ENCODE measurements around the gene TSSK2. TPM values are rescaled to one million over a fixed set of nuclear protein-coding genes. Genes with fewer than 3 reads are reported as not detected.
A peak's percentile ranks its signal among the peaks of the same experiment; 100 is the strongest.

TSSK2 gene
- total RNA-seq, 2 donors from 2014 or later = not detected

DNA sequence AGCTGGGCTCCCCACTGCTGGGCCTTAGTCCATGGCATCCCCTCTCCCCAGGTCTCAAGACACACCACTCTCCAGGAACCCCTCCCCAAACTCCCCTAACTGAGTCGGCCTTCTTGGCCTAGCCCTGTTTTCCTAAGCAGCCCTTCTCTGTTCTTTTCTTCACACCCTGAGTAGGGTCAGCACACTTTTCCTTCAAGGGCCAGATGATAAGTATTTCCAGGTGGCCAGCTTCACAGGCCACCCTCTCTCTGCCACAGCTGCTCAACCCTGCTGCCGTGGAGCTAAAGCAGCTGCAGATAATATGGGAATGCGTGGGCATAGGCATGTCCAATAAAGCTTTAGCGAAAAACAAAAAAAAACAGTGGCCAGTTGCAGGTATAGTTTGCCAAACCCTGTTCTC, 33.0 kb upstream of the TSSK2 start:
- peak overlapping the region; percentile 3 for H3K27ac Mint-ChIP-seq
- Histone ChIP-seq H3K27ac (ENCODE audit: low read depth, low read length) (no peak overlapping the region), H3K36me3 (ENCODE audit: control insufficient read depth, insufficient read depth, low read length) (peaks cover 18% of the 10 kb centered on the region), H3K4me3 (ENCODE audit: low read length) (no peak overlapping the region), H3K9me3 (ENCODE audit: control insufficient read depth, low read length) (no peaks in the 10 kb centered on the region), H3K9ac (ENCODE audit: extremely low read depth, low read length, poor library complexity, severe bottlenecking) (no peak overlapping the region), H3K27me3 (ENCODE audit: control insufficient read depth, insufficient read depth, low read length, poor library complexity, severe bottlenecking) (no peaks in the 10 kb centered on the region), H3K4me1 (ENCODE audit: control insufficient read depth, insufficient read depth, low read length) (no peaks in the 10 kb centered on the region)
- no peak for DNase-seq
- H3K4me3 Mint-ChIP-seq = no peak overlapping the region
- H3K9me3 Mint-ChIP-seq = no peaks in the 10 kb centered on the region
- no peaks in the 10 kb centered on the region for H3K4me1 Mint-ChIP-seq
- WGBS, 2 experiments (ENCODE audit: insufficient coverage in 1 of 2, insufficient read length in 1 of 2) = 96 to 100% methylated on average over 3 to 4 of the region's 4 CpGs
- no peak for TF ChIP-seq CTCF (conservative IDR thresholded peaks at IDR 0.05)
- H3K27me3 Mint-ChIP-seq (ENCODE audit: insufficient read depth) = no peaks in the 10 kb centered on the region
- H3K36me3 Mint-ChIP-seq (ENCODE audit: low read depth) = peaks cover 22% of the 10 kb centered on the region

DNA sequence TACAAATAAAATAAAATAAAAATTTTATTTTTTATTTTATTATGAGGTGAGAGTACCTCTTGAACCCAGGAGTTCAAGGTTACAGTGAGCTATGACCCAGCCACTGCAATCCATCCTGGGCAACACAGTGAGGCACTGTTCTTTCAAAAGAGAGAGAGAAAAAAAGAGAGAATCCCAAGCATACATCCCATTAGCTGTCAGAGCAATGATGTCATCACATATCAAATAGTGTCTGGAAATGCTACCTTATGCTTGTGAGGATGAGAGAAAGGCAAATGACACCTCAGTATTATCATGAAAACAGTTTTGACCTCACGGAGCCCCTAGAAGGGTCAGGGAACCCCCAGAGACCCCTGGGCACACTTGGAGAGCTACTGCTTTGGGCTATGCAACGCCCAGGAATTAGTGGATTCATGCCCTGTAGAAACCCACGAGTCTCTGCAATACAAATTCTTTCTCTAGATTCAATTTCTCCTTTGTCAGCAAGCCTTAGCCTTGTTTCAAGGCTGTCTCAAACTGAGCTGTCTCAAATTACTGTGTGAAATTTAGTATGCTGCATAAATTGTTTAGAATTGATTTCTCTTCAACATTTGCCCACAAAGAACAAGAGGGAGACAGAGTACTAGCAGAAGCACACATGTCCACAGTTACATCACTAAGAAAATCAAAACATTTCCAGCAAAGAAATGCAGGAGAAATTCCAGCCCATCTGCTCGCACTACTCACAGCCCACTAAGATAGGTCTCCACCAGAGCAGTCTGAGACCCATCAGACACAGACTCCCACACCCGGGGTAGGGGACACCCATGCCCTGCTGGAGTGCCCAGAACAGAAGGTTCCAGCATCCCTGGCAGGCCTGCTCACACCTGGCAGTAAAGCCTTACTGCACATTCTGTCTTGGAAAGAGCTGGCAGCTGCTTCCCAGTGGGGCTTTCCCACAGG, 27.0 kb upstream of the TSSK2 start:
- Histone ChIP-seq H3K4me1 (ENCODE audit: control insufficient read depth, insufficient read depth, low read length) (no peaks in the 10 kb centered on the region), H3K9ac (ENCODE audit: extremely low read depth, low read length, poor library complexity, severe bottlenecking) (no peak overlapping the region), H3K27me3 (ENCODE audit: control insufficient read depth, insufficient read depth, low read length, poor library complexity, severe bottlenecking) (no peaks in the 10 kb centered on the region), H3K36me3 (ENCODE audit: control insufficient read depth, insufficient read depth, low read length) (peaks cover 4% of the 10 kb centered on the region), H3K9me3 (ENCODE audit: control insufficient read depth, low read length) (no peaks in the 10 kb centered on the region), H3K4me3 (ENCODE audit: low read length) (no peak overlapping the region), H3K27ac (ENCODE audit: low read depth, low read length) (peak overlapping the region; percentile 38)
- TF ChIP-seq CTCF (conservative IDR thresholded peaks at IDR 0.05) = no peak
- 89 to 92% methylated on average over 4 to 5 of the region's 5 CpGs for WGBS, 2 experiments (ENCODE audit: insufficient coverage in 1 of 2, insufficient read length in 1 of 2)
- no peak overlapping the region for H3K4me3 Mint-ChIP-seq
- DNase-seq = no peak
- H3K27ac Mint-ChIP-seq = no peak overlapping the region
- peaks cover 8% of the 10 kb centered on the region for H3K36me3 Mint-ChIP-seq (ENCODE audit: low read depth)
- H3K27me3 Mint-ChIP-seq (ENCODE audit: insufficient read depth) = no peaks in the 10 kb centered on the region
- H3K4me1 Mint-ChIP-seq = no peaks in the 10 kb centered on the region
- H3K9me3 Mint-ChIP-seq = no peaks in the 10 kb centered on the region

DNA sequence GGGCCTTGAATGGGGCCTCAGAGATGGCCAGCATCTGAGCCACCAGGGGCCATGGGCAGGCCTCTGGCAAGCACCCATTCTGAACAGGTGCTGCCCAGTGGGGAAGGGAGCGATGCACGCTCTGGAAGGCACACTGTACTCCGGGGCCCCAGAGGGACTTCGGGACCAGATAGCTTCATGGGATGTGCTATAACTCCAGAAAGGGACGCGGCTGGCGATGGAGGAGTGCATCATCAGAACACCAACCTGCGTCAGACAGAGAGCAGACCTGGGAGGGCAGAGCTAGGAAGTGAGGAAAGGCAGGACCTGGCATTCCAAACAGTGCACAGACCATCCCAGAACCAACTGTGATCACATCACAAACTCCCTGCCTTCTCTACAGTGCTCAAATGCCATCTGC, 25.7 kb upstream of the TSSK2 start:
- H3K4me3 ChIP-seq (ENCODE audit: low read length) = no peak overlapping the region
- H3K4me1 Mint-ChIP-seq = peaks cover 12% of the 10 kb centered on the region
- DNase-seq = no peak
- H3K27ac Mint-ChIP-seq = peak overlapping the region; percentile 17
- no peaks in the 10 kb centered on the region for H3K27me3 Mint-ChIP-seq (ENCODE audit: insufficient read depth)
- peaks cover 3% of the 10 kb centered on the region for H3K4me1 ChIP-seq (ENCODE audit: control insufficient read depth, insufficient read depth, low read length)
- H3K9me3 Mint-ChIP-seq = no peaks in the 10 kb centered on the region
- peaks cover 4% of the 10 kb centered on the region for H3K36me3 ChIP-seq (ENCODE audit: control insufficient read depth, insufficient read depth, low read length)
- 98 to 100% methylated on average over 8 of the region's 8 CpGs for WGBS, 2 experiments (ENCODE audit: insufficient coverage in 1 of 2, insufficient read length in 1 of 2)
- H3K4me3 Mint-ChIP-seq = no peak overlapping the region
- H3K9ac ChIP-seq (ENCODE audit: extremely low read depth, low read length, poor library complexity, severe bottlenecking) = no peak overlapping the region
- H3K36me3 Mint-ChIP-seq (ENCODE audit: low read depth) = peaks cover 8% of the 10 kb centered on the region
- no peak for TF ChIP-seq CTCF (conservative IDR thresholded peaks at IDR 0.05)
- no peak overlapping the region for H3K27ac ChIP-seq (ENCODE audit: low read depth, low read length)
- H3K9me3 ChIP-seq (ENCODE audit: control insufficient read depth, low read length) = no peaks in the 10 kb centered on the region
- no peaks in the 10 kb centered on the region for H3K27me3 ChIP-seq (ENCODE audit: control insufficient read depth, insufficient read depth, low read length, poor library complexity, severe bottlenecking)

Measured in endodermal cell (in vitro differentiated cells).